ENCODE data around the gene SPATA31E1. TPM values are rescaled to one million over a fixed set of nuclear protein-coding genes. Genes with fewer than 3 reads are reported as not detected.

The SPATA31E1 gene
- total and polyA plus RNA-seq, 7 experiments from 2014 or later: not detected

DNA sequence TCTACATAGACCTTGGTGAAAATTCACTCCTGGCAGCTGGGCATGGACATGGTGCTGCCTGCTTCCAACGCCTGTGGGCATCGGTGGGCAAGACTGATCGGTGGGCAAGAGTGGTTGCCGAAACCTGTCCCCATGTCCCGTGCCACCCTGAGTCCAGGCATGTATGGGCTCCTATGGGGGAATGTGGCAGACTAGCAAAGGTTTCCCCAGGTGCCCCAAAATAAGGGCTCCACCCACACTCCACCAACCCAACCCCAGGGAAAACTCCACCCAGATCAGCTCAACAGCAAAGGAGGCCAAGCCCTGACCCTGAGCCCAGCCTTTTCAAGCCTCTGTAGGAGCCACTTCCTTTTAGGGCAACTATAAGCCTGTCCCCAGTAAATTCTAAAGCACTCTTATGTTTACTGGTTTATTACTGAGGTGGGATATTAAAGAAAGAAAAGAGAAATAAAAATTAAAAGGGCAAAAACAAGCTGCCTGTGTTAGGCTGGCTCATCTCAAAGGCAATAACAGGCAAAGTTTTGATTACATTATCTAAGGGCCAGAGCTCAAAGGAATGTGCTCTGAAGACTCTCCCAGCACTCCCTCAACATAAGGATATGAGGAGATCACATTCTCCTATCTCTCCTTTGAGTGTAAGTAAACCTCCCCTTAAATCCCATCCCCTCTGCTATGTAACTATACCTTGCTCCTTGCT, 8.9 kb upstream of the SPATA31E1 start:
- H3K27me3 ChIP-seq (ENCODE audit: control insufficient read depth in 2 of 2, insufficient read depth in 2 of 2, low read length in 2 of 2): no peaks in the 10 kb centered on the region
- H3K4me1 ChIP-seq (ENCODE audit: control insufficient read depth in 2 of 2, insufficient read depth in 2 of 2, low read length in 2 of 2): no peaks in the 10 kb centered on the region
- H3K4me3 ChIP-seq (ENCODE audit: low read length): no peak overlapping the region
- ATAC-seq (no peak), DNase-seq (no peak)
- no peaks in the 10 kb centered on the region for H3K9me3 ChIP-seq (ENCODE audit: control insufficient read depth in 2 of 3, low read length in 3 of 3)
- Mint-ChIP-seq H3K36me3 (no peaks in the 10 kb centered on the region), H3K4me3 (no peak overlapping the region), H3K4me1 (peaks cover 0 to 2% (median 0%) of the 10 kb centered on the region in 7 donors), H3K9me3 (peaks cover 0 to 7% (median 0%) of the 10 kb centered on the region in 11 donors), H3K27me3 (peaks cover 0 to 7% (median 0%) of the 10 kb centered on the region in 5 donors), H3K27ac (no peak overlapping the region)
- H3K36me3 ChIP-seq (ENCODE audit: control insufficient read depth in 2 of 3, insufficient read depth in 3 of 3, low read length in 3 of 3): no peaks in the 10 kb centered on the region
- POLR2A ChIA-PET: no interaction called here
- CTCF ChIA-PET: no interaction called here
- H3K27ac ChIP-seq (ENCODE audit: low read depth, low read length): no peak overlapping the region
- intact Hi-C loops (cut with micrococcal nuclease): no loop called here

DNA sequence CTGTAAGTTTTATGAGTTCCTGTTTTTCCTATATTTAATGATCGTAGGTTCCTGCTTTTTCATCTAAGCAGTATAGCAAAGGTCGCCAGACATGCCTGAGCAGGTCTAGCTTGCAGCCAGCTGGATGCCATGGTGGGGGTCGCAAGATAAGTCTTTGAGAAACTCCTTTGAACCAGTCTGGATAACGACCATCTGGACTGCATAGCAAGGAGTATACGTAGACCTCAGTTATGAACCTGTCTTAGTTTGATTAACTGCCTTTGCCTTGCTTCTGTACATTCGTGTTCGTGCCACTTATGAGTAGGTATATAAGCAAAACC, 8.4 kb upstream of the SPATA31E1 start:
- H3K27ac ChIP-seq (ENCODE audit: low read depth, low read length): no peak overlapping the region
- no peaks in the 10 kb centered on the region for H3K9me3 ChIP-seq (ENCODE audit: control insufficient read depth in 2 of 3, low read length in 3 of 3)
- no peak for DNase-seq
- no peak overlapping the region for H3K4me3 ChIP-seq (ENCODE audit: low read length)
- CTCF ChIA-PET: no interaction called here
- no peak overlapping the region for H3K4me3 Mint-ChIP-seq
- H3K4me1 Mint-ChIP-seq: peaks cover 0 to 2% (median 0%) of the 10 kb centered on the region in 7 donors
- intact Hi-C loops (cut with micrococcal nuclease): no loop called here
- H3K27me3 Mint-ChIP-seq: peaks cover 0 to 7% (median 0%) of the 10 kb centered on the region in 5 donors
- no peak for ATAC-seq
- POLR2A ChIA-PET: no interaction called here
- no peaks in the 10 kb centered on the region for H3K36me3 ChIP-seq (ENCODE audit: control insufficient read depth in 2 of 3, insufficient read depth in 3 of 3, low read length in 3 of 3)
- peaks cover 0 to 7% (median 0%) of the 10 kb centered on the region in 11 donors for H3K9me3 Mint-ChIP-seq
- no peak overlapping the region for H3K27ac Mint-ChIP-seq
- H3K4me1 ChIP-seq (ENCODE audit: control insufficient read depth in 2 of 2, insufficient read depth in 2 of 2, low read length in 2 of 2): no peaks in the 10 kb centered on the region
- no peaks in the 10 kb centered on the region for H3K27me3 ChIP-seq (ENCODE audit: control insufficient read depth in 2 of 2, insufficient read depth in 2 of 2, low read length in 2 of 2)
- H3K36me3 Mint-ChIP-seq: no peaks in the 10 kb centered on the region

DNA sequence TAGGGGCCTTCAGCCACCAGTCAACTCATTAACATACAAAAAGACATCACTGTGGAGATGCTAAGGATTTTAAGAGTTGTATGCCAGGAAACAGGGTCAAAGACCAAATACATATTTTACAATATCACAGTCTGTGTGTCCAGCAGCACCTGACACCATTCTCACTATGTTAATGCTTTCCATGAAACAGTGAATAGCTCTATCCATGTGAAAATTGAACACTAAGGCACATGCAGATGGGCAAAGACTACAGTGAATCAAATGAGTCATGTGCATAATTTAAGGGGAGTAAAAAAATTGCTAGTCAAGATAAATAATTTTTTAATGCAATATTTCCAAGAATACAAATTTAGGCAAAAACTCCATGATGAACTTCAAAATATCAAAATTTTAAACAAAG, 7.6 kb upstream of the SPATA31E1 start:
- H3K4me1 ChIP-seq (ENCODE audit: control insufficient read depth in 2 of 2, insufficient read depth in 2 of 2, low read length in 2 of 2): no peaks in the 10 kb centered on the region
- Mint-ChIP-seq H3K36me3 (no peaks in the 10 kb centered on the region), H3K9me3 (no peaks in the 10 kb centered on the region), H3K4me3 (no peak overlapping the region), H3K27me3 (peaks cover 0 to 7% (median 0%) of the 10 kb centered on the region in 5 donors), H3K27ac (no peak overlapping the region), H3K4me1 (peaks cover 0 to 2% (median 0%) of the 10 kb centered on the region in 7 donors)
- DNase-seq (no peak), ATAC-seq (no peak)
- no peak overlapping the region for H3K4me3 ChIP-seq (ENCODE audit: low read length)
- no peaks in the 10 kb centered on the region for H3K36me3 ChIP-seq (ENCODE audit: control insufficient read depth in 2 of 3, insufficient read depth in 3 of 3, low read length in 3 of 3)
- POLR2A ChIA-PET: no interaction called here
- no peaks in the 10 kb centered on the region for H3K9me3 ChIP-seq (ENCODE audit: control insufficient read depth in 2 of 3, low read length in 3 of 3)
- intact Hi-C loops (cut with micrococcal nuclease): no loop called here
- H3K27me3 ChIP-seq (ENCODE audit: control insufficient read depth in 2 of 2, insufficient read depth in 2 of 2, low read length in 2 of 2): no peaks in the 10 kb centered on the region
- CTCF ChIA-PET: no interaction called here
- H3K27ac ChIP-seq (ENCODE audit: low read depth, low read length): no peak overlapping the region

DNA sequence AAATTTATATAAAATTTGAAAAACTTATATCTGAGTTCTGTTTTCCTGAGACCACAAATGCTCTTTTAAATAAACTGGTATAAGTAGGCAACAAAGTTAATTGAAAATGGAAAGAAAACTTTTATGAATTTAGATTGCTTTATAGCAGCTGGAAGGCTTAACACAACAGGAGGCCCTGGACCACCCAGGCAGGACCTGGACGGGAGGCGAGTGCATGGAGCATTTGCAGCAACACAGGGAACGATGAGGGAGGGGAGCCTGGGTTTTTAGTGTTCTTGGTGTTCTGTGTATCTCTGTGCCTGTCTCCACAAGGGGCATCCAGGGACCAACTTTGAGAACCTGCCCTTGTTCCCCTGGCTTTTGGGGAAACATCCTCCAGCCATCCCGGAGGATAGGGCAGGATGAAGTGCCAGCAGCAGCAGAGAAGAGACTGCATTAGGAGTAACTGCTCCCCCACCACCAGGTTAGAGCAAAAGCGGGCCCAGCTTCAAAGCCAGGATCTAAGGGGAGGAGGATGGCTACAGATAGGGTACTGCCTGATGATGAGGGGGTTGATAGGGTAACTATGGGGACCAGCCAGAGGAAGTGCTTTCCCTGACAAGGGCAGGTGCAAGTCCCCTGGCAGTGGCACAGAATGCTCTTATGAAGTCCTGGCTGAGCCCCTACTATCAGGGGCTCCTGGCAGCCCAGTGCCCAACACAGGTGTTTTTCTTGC, 6.7 kb upstream of the SPATA31E1 start:
- ChIA-PET CTCF (no interaction called here), POLR2A (no interaction called here)
- peaks cover 0 to 3% (median 0%) of the 10 kb centered on the region in 7 donors for H3K4me1 Mint-ChIP-seq
- no peaks in the 10 kb centered on the region for H3K27me3 ChIP-seq (ENCODE audit: control insufficient read depth in 2 of 2, insufficient read depth in 2 of 2, low read length in 2 of 2)
- ATAC-seq: no peak
- H3K9me3 Mint-ChIP-seq: no peaks in the 10 kb centered on the region
- intact Hi-C loops (cut with micrococcal nuclease): no loop called here
- no peaks in the 10 kb centered on the region for H3K36me3 Mint-ChIP-seq
- no peak overlapping the region for H3K27ac ChIP-seq (ENCODE audit: low read depth, low read length)
- DNase-seq: peak in 1 of 9 donors; percentile 8
- no peak overlapping the region for H3K27ac Mint-ChIP-seq
- no peak overlapping the region for H3K4me3 ChIP-seq (ENCODE audit: low read length)
- no peaks in the 10 kb centered on the region for H3K4me1 ChIP-seq (ENCODE audit: control insufficient read depth in 2 of 2, insufficient read depth in 2 of 2, low read length in 2 of 2)
- H3K4me3 Mint-ChIP-seq: no peak overlapping the region
- no peaks in the 10 kb centered on the region for H3K36me3 ChIP-seq (ENCODE audit: control insufficient read depth in 2 of 3, insufficient read depth in 3 of 3, low read length in 3 of 3)
- peaks cover 0 to 7% (median 0%) of the 10 kb centered on the region in 5 donors for H3K27me3 Mint-ChIP-seq
- no peaks in the 10 kb centered on the region for H3K9me3 ChIP-seq (ENCODE audit: control insufficient read depth in 2 of 3, low read length in 3 of 3)

DNA sequence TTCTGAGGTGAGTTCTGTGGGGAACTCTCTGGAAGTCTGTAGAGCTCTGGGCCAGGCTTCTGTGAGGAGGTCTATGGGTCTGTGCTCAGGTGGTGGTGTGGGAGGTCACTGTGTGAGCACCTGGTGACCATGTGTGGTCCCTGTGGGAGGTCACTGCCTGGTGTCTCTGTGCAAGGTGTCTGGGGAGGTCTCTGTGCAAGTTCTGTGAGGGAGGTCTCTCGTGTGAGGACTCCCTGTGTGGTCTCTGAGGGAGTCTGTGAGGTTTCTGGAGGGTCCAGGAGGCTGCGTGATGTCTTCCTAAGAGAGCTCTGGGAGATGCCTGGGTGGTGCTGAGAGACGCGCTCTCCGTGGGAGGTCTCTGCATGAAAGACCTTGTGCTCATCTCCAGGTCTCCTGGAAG, 6.0 kb upstream of the SPATA31E1 start:
- Mint-ChIP-seq H3K27me3 (peaks cover 0 to 7% (median 0%) of the 10 kb centered on the region in 5 donors), H3K27ac (no peak overlapping the region), H3K36me3 (no peaks in the 10 kb centered on the region), H3K4me1 (peaks cover 0 to 3% (median 0%) of the 10 kb centered on the region in 7 donors), H3K9me3 (no peaks in the 10 kb centered on the region), H3K4me3 (no peak overlapping the region)
- ChIA-PET POLR2A (no interaction called here), CTCF (no interaction called here)
- no peaks in the 10 kb centered on the region for H3K9me3 ChIP-seq (ENCODE audit: control insufficient read depth in 2 of 3, low read length in 3 of 3)
- intact Hi-C loops (cut with micrococcal nuclease): no loop called here
- no peaks in the 10 kb centered on the region for H3K27me3 ChIP-seq (ENCODE audit: control insufficient read depth in 2 of 2, insufficient read depth in 2 of 2, low read length in 2 of 2)
- H3K4me1 ChIP-seq (ENCODE audit: control insufficient read depth in 2 of 2, insufficient read depth in 2 of 2, low read length in 2 of 2): no peaks in the 10 kb centered on the region
- no peak for ATAC-seq
- DNase-seq: peak in 1 of 9 donors; percentile 8
- no peak overlapping the region for H3K27ac ChIP-seq (ENCODE audit: low read depth, low read length)
- H3K4me3 ChIP-seq (ENCODE audit: low read length): no peak overlapping the region
- H3K36me3 ChIP-seq (ENCODE audit: control insufficient read depth in 2 of 3, insufficient read depth in 3 of 3, low read length in 3 of 3): no peaks in the 10 kb centered on the region

DNA sequence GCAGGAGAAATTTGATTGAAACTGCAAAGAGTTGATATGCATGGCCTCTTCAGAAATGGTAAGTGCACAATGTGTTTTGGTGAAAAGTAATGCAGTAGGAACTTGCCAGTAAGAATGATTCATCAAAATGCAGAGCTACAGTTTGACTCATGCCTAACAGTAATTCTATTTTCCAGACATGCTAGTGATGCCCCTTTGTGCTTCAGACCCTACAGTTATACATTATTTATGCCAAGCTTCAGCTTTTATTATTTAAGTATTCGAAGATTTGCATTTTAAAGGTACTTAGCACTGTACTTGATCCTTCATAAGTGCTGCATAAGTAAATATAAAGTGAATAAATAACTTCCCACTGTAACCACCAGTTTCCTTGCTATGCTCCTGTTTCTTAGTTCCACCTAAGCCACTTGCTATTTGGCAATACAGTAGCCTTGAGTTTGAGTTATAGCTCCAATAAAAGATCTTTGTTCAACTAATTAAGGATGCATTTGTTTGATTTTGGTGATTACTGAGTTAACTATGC, 3.6 kb upstream of the SPATA31E1 start:
- H3K27me3 Mint-ChIP-seq: peaks cover 0 to 4% (median 0%) of the 10 kb centered on the region in 5 donors
- ATAC-seq (no peak), DNase-seq (no peak)
- H3K27me3 ChIP-seq (ENCODE audit: control insufficient read depth in 2 of 2, insufficient read depth in 2 of 2, low read length in 2 of 2): no peaks in the 10 kb centered on the region
- no peaks in the 10 kb centered on the region for H3K9me3 Mint-ChIP-seq
- H3K4me1 ChIP-seq (ENCODE audit: control insufficient read depth in 2 of 2, insufficient read depth in 2 of 2, low read length in 2 of 2): no peaks in the 10 kb centered on the region
- no peaks in the 10 kb centered on the region for H3K36me3 ChIP-seq (ENCODE audit: control insufficient read depth in 2 of 3, insufficient read depth in 3 of 3, low read length in 3 of 3)
- no peak overlapping the region for H3K27ac ChIP-seq (ENCODE audit: low read depth, low read length)
- peaks cover 0 to 3% (median 0%) of the 10 kb centered on the region in 7 donors for H3K4me1 Mint-ChIP-seq
- H3K4me3 Mint-ChIP-seq: no peak overlapping the region
- no peak overlapping the region for H3K27ac Mint-ChIP-seq
- no peaks in the 10 kb centered on the region for H3K36me3 Mint-ChIP-seq
- ChIA-PET POLR2A (no interaction called here), CTCF (no interaction called here)
- intact Hi-C loops (cut with micrococcal nuclease): no loop called here
- H3K9me3 ChIP-seq (ENCODE audit: control insufficient read depth in 2 of 3, low read length in 3 of 3): no peaks in the 10 kb centered on the region
- H3K4me3 ChIP-seq (ENCODE audit: low read length): no peak overlapping the region

DNA sequence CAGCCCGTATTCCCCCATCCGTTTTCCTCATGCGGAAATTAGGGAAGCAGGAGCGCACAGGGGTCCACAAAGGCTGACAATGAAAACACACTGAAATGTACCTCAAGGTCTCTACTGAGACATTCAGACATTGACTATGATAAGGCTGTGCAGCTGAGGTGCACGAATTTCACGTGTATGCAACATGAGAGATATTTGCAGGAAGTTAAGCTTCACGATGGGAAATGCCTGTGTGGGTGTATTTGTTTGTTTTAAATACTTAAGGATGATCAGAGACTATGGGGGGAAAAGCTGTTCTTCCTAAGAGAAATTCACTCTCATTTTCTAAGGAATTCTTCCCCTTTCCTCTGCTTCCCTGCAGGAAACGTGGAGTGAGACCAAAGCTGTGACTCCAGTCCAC, 2.6 kb upstream of the SPATA31E1 start:
- ATAC-seq: no peak
- no peaks in the 10 kb centered on the region for H3K9me3 ChIP-seq (ENCODE audit: control insufficient read depth in 2 of 3, low read length in 3 of 3)
- no peak overlapping the region for H3K27ac ChIP-seq (ENCODE audit: low read depth, low read length)
- DNase-seq: no peak
- H3K4me1 ChIP-seq (ENCODE audit: control insufficient read depth in 2 of 2, insufficient read depth in 2 of 2, low read length in 2 of 2): no peaks in the 10 kb centered on the region
- Mint-ChIP-seq H3K9me3 (no peaks in the 10 kb centered on the region), H3K27me3 (peaks cover 0 to 6% (median 0%) of the 10 kb centered on the region in 5 donors), H3K36me3 (no peaks in the 10 kb centered on the region), H3K27ac (no peak overlapping the region), H3K4me1 (peaks cover 0 to 3% (median 0%) of the 10 kb centered on the region in 7 donors), H3K4me3 (no peak overlapping the region)
- H3K27me3 ChIP-seq (ENCODE audit: control insufficient read depth in 2 of 2, insufficient read depth in 2 of 2, low read length in 2 of 2): no peaks in the 10 kb centered on the region
- CTCF ChIA-PET: interaction anchor here (0.6 kb wide), 1 partner anchor 124 kb away, joined by 3 read pairs; no protein-coding TSS in a partner anchor
- POLR2A ChIA-PET: no interaction called here
- H3K36me3 ChIP-seq (ENCODE audit: control insufficient read depth in 2 of 3, insufficient read depth in 3 of 3, low read length in 3 of 3): no peaks in the 10 kb centered on the region
- intact Hi-C loops (cut with micrococcal nuclease): no loop called here
- H3K4me3 ChIP-seq (ENCODE audit: low read length): no peak overlapping the region

Data from naive thymus-derived CD4-positive, alpha-beta T cell (primary cell).